Activated naive CD8-positive, alpha-beta T cell treated with anti-CD3 and anti-CD28 coated beads, Interleukin-2, amount 50 U/mL, for 24 hours (primary cell): ENCODE measurements around the gene CSNK1D.

Source experiments
- ATAC-seq: fragments of 150-1000 bp; cut with Tn5 transposase; one replicate; pipeline ENCODE4 v1.10.0; 2021
- DNase-seq: peaks from one replicate; pipeline ENCODE4 v3.0.0; 2021
- H3K27ac Mint-ChIP-seq: one replicate; pipeline ENCODE4 v1.8.0; 2021; ENCODE audit warnings: mild to moderate bottlenecking, mixed read lengths
- H3K27me3 Mint-ChIP-seq: one replicate; pipeline ENCODE4 v1.8.0; 2021; ENCODE audit warnings: mixed read lengths
- H3K36me3 Mint-ChIP-seq: one replicate; pipeline ENCODE4 v1.8.0; 2021; ENCODE audit warnings: low read depth, mixed read lengths
- H3K4me1 Mint-ChIP-seq: one replicate; pipeline ENCODE4 v1.8.0; 2021; ENCODE audit warnings: mixed read lengths
- H3K4me3 Mint-ChIP-seq: one replicate; pipeline ENCODE4 v1.8.0; 2021; ENCODE audit warnings: mild to moderate bottlenecking, moderate library complexity, mixed read lengths
- H3K9me3 Mint-ChIP-seq: one replicate; pipeline ENCODE4 v1.8.0; 2021; ENCODE audit warnings: mixed read lengths

The CSNK1D gene

DNA sequence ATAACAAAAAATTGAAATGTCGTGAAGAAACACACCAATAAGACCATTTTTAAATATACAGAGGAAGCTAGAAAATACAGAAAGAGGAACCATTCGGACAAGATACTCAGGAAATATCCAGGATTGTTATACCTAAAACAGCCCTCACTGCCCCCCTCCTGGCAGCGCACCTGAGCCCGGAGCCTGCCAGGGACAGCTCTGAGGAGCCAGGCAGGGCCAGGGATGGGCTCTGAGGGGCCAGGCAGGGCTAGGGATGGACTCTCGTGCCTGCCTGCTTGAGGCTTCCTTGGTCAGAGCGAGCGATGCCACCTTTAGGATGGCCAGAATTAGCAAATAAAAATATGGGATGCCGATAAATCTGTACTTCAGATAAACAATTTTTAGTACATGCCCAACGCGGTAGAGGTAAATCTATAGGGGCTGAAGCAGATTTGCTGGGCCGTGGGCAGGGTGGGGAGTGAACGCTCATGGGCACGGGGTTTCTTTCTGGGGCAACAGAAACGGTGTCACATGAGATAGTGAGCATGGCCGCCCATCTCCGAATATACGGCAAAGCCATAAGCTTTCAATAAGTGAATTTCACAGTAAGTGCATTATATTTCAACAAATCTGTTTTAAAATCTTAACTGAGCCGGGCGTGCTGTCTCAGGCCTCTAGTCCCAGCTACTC, 18.2 kb upstream of the CSNK1D start:
- Mint-ChIP-seq H3K36me3 (peaks cover 2% of the 10 kb centered on the region), H3K4me1 (peaks cover 42% of the 10 kb centered on the region), H3K27me3 (no peaks in the 10 kb centered on the region), H3K27ac (peak overlapping the region; percentile 71), H3K4me3 (peak overlapping the region; percentile 74), H3K9me3 (no peaks in the 10 kb centered on the region)
- DNase-seq, result no peak
- ATAC-seq, result no peak

DNA sequence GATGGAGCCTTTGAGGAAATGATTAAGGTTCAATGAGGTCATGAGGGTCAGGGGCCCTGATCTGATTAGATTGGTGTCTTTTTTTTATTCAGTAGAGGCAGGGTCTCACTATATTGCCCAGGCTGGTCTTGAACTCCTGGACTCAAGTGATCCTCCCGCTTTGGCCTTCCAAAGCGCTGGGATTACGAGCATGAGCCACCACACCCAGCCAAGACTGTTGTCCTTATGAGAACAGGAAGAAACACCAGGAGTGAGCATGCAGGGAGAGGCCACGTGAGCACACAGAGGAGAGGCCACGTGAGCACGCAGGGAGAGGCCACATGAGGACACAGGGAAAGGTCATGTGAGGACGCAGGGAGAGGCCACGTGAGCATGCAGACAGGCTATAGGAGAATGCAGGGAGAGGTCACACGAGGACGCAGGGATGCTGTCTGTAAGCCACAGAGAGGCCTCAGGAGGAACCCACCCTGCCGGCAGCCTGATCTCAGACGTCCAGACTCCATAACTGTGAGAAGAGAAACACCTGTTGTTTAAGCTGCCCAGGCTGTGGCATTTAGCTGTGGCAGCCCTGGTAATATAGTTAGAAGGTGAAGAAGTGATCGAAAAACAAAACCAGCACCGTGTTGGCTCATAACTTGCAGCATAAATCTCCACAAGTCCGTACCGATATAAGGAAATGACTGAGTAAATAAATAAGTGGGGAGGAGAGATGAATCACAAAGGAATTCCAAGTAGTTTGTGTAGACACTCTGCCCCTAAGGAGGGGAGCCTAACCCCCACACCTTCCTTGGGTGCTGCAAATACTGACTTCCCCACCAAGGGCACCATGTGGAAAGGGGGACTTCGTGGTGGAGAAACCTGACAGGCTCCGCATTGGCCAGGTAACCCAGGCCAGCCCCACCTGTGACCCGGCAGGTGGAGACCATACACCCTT, 14.6 kb upstream of the CSNK1D start:
- no peaks in the 10 kb centered on the region for H3K27me3 Mint-ChIP-seq
- H3K27ac Mint-ChIP-seq, result no peak overlapping the region
- H3K4me3 Mint-ChIP-seq, result no peak overlapping the region
- no peak for DNase-seq
- peaks cover 25% of the 10 kb centered on the region for H3K4me1 Mint-ChIP-seq
- ATAC-seq, result no peak
- no peaks in the 10 kb centered on the region for H3K9me3 Mint-ChIP-seq
- H3K36me3 Mint-ChIP-seq, result no peaks in the 10 kb centered on the region

DNA sequence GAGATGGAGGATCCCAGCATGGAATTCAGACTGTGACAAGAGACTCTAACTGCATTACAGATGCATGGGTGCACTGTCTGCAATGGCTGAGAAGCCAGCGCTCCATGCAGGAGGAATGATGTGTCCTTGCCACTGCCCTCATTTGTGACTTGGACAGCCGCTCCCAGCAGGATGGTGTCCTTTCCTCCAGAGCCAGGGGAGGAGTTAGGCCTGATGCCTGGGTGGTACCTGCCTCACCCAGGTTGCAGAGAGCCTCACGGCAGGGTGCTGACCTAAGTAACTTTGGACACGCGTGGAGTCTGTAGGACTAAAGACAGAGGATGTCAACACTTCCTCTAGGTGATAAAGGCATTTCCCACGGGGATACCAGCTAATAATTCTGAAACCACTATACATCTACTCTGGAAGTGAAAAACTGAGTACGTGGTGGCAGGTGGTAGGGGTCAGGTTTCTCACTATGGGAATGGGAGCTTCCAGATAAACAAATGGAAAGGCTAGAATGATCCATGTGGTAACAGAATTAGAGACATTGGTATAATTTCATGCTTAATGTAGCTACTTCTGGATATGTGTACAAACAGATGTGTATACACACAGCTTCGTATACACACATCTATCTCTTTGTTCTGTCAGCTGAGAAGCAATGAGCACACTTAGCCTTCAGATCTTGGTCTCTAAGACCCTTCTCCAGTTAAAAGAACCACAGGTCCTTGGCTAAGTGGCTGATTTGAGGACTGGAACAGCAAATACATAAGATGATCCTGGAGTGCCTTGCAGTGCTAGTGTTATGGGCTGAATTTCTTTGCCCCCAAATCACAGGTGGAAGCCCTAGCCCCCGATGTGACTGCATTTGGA, 13.7 kb upstream of the CSNK1D start:
- no peak overlapping the region for H3K4me3 Mint-ChIP-seq
- H3K36me3 Mint-ChIP-seq, result no peaks in the 10 kb centered on the region
- DNase-seq, result no peak
- no peak for ATAC-seq
- H3K27ac Mint-ChIP-seq, result no peak overlapping the region
- peaks cover 33% of the 10 kb centered on the region for H3K4me1 Mint-ChIP-seq
- no peaks in the 10 kb centered on the region for H3K9me3 Mint-ChIP-seq
- H3K27me3 Mint-ChIP-seq, result no peaks in the 10 kb centered on the region

DNA sequence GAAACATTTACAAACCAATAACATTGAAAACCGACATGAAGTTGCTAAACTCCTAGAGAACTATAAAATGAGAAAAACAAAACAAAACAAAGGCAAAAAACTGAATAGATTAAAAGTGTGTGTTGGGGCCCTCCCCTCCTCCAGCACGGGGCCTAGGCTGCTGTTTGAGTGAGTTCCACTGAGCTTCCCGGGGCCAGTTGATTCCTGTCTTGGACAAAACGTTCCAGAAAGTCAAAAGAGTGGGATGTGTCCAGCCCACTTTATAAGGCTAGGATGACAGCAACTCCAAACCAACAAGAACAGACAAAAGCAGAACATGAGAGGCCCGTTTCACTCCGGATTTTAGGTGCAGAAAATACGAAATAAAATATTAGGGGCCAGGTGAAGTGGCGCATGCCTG, 11.6 kb upstream of the CSNK1D start:
- H3K4me3 Mint-ChIP-seq, result no peak overlapping the region
- ATAC-seq (no peak), DNase-seq (no peak)
- H3K9me3 Mint-ChIP-seq, result no peaks in the 10 kb centered on the region
- H3K27ac Mint-ChIP-seq, result no peak overlapping the region
- no peaks in the 10 kb centered on the region for H3K36me3 Mint-ChIP-seq
- peaks cover 39% of the 10 kb centered on the region for H3K4me1 Mint-ChIP-seq
- no peaks in the 10 kb centered on the region for H3K27me3 Mint-ChIP-seq

GRCh38 chr17:82283208-82283749, 9.8 kb upstream of the CSNK1D start:
- ATAC-seq (peak; percentile 87), DNase-seq (peak; percentile 72)
- Mint-ChIP-seq H3K36me3 (no peaks in the 10 kb centered on the region), H3K4me3 (peak overlapping the region; percentile 43), H3K27me3 (no peaks in the 10 kb centered on the region), H3K27ac (peak overlapping the region; percentile 11), H3K9me3 (no peaks in the 10 kb centered on the region), H3K4me1 (peaks cover 34% of the 10 kb centered on the region)

DNA sequence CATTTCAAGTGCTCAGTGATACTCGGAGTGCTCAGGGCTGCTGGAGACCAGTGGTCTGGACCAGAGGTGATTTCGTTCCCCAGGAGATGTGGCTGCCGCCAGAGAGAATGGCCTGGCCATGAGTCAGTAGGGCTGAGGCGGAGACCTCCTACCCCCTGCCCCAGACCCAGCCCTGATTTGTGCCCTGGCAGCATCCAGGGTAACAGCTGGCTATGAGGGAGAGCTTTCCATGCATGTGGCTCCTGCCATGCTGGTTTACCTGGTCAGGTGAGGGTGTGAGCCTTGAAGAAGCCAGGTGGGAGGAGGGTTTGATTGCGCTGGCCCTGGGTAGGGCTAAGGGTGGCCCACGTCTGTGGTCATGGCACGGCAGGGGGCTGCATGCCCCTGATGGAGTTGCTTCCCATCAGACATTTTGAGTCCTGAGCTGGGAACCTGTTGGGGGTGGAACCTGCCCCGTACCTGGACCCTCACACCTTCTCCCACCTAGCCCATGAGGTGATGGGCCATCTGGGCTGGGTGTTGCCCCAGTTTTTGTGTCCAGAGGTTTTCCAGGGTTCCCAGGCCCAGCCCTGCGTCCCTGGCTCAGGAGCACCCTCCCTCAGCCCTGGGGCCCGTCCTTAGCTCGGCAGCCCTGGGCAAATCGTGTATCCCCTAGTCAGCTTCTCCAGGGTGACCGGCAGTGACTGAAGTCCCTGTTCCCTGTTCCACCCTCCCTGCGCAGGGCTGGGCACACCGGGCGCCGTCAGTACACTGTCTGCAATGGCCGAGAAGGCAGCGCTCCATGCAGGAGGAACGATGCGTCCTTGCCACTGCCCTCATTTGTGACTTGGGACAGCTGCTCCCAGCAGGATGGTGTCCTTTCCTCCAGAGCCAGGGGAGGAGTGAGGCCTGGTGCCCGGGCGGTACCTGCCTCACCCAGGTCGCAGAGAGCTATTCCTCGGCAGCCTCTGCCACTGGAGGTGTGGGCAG, 9.0 kb upstream of the CSNK1D start:
- peak overlapping the region; percentile 35 for H3K27ac Mint-ChIP-seq
- no peaks in the 10 kb centered on the region for H3K36me3 Mint-ChIP-seq

DNA sequence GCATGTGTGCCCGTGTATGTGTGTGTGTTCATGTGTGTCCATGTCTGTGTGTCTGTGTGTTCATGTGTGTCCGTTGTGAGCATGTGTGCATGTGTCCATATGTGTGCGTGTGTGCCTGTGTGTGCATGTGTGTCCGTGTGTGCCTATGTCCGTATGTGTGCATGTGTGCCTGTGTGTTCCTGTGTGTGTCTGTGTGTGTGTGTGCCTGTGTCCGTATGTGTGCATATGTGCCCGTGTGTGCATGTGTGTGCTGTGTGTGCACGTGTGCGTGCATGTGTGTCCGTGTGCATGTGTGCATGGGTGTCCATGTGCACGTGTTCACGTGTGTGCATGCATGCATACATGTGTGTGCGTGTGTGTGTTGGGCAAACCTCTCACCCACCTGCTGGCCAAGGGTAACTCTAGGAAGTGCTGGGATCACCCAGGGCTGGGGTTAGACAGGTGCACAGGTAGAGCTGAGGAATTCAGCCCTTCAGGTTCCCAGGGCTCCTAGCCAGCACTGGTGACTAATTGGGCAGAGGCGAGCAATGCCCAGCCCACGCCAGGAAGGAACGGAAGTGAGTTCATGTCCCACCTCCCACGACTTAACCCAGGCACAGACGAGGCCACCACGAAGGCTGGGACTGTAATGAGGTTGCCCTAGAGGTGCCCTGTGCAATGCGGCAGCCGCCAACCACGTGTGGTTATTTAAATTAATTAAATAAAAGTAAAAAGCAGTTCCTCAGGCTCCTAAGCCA, 8.2 kb upstream of the CSNK1D start:
- H3K4me3 Mint-ChIP-seq, result no peak overlapping the region
- DNase-seq (peak; percentile 58), ATAC-seq (peak; percentile 85)
- peak overlapping the region; percentile 35 for H3K27ac Mint-ChIP-seq
- H3K27me3 Mint-ChIP-seq, result no peaks in the 10 kb centered on the region
- no peaks in the 10 kb centered on the region for H3K9me3 Mint-ChIP-seq
- H3K36me3 Mint-ChIP-seq, result no peaks in the 10 kb centered on the region
- peaks cover 31% of the 10 kb centered on the region for H3K4me1 Mint-ChIP-seq

More for the DNA sequence above, 9.0 kb upstream of the CSNK1D start:
- Mint-ChIP-seq H3K4me1 (peaks cover 31% of the 10 kb centered on the region), H3K4me3 (no peak overlapping the region), H3K9me3 (no peaks in the 10 kb centered on the region), H3K27me3 (no peaks in the 10 kb centered on the region)
- DNase-seq (no peak), ATAC-seq (no peak)

DNA sequence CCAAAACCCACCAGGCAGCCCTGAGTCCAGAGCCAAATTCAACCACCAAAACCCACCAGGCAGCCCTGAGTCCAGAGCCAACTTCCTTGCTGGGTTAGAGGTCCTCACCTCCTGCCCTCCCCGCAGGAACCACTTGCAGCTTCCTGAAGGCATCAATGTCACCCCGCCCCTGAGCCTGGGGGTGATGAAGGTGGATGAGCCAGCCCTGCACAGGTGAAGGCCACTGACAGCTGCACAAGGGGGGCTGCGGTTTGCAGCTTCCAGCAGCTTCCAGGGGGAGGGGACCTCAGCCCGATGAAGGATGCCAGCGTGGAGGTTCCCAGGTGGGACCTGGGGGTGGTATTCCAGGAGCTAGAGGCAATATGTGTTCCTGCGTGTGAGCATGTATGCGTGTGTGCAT, 7.6 kb upstream of the CSNK1D start:
- Mint-ChIP-seq H3K36me3 (no peaks in the 10 kb centered on the region), H3K27me3 (no peaks in the 10 kb centered on the region), H3K4me3 (no peak overlapping the region), H3K9me3 (no peaks in the 10 kb centered on the region), H3K27ac (no peak overlapping the region), H3K4me1 (peaks cover 31% of the 10 kb centered on the region)
- ATAC-seq, result no peak
- no peak for DNase-seq

GRCh38 chr17:82280537-82280936, 7.0 kb upstream of the CSNK1D start:
- Mint-ChIP-seq H3K4me3 (no peak overlapping the region), H3K36me3 (no peaks in the 10 kb centered on the region), H3K4me1 (peaks cover 31% of the 10 kb centered on the region), H3K27ac (no peak overlapping the region), H3K9me3 (no peaks in the 10 kb centered on the region), H3K27me3 (no peaks in the 10 kb centered on the region)
- ATAC-seq (no peak), DNase-seq (no peak)

- Mint-ChIP-seq H3K4me1 (peaks cover 31% of the 10 kb centered on the region), H3K27me3 (no peaks in the 10 kb centered on the region), H3K9me3 (no peaks in the 10 kb centered on the region), H3K4me3 (no peak overlapping the region), H3K27ac (no peak overlapping the region), H3K36me3 (no peaks in the 10 kb centered on the region)
- ATAC-seq (no peak), DNase-seq (no peak)
Measured at GRCh38 chr17:82278786-82279391, 5.4 kb upstream of the CSNK1D start.

DNA sequence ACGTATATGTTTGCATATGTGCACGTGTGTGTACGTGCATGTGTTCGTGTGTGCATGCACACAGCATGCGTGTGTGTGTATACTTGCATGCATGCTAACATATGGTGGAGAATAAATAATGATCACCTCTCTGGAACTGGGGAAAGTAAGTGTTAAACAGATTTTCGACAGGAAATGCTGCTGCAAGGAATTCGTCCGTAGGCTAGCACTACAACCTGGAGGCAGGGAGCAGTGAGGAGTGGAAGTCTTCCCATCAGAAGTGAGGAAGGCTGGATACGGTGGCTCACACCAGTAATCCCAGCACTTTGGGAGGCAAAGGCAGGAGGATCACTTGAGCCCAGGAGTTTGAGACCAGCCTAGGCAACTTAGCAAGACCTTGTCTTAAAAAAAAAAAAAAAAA, 4.8 kb upstream of the CSNK1D start:
- H3K4me3 Mint-ChIP-seq, result no peak overlapping the region
- ATAC-seq (no peak), DNase-seq (no peak)
- no peaks in the 10 kb centered on the region for H3K36me3 Mint-ChIP-seq
- no peaks in the 10 kb centered on the region for H3K27me3 Mint-ChIP-seq
- H3K4me1 Mint-ChIP-seq, result peaks cover 27% of the 10 kb centered on the region
- H3K9me3 Mint-ChIP-seq, result no peaks in the 10 kb centered on the region
- H3K27ac Mint-ChIP-seq, result no peak overlapping the region

- peaks cover 23% of the 10 kb centered on the region for H3K4me1 Mint-ChIP-seq
- no peaks in the 10 kb centered on the region for H3K27me3 Mint-ChIP-seq
- no peak for DNase-seq
- no peak overlapping the region for H3K4me3 Mint-ChIP-seq
- no peaks in the 10 kb centered on the region for H3K9me3 Mint-ChIP-seq
- ATAC-seq, result no peak
- H3K27ac Mint-ChIP-seq, result no peak overlapping the region
- H3K36me3 Mint-ChIP-seq, result no peaks in the 10 kb centered on the region
Measured at GRCh38 chr17:82277851-82278250, 4.4 kb upstream of the CSNK1D start.

- DNase-seq, result no peak
- Mint-ChIP-seq H3K27ac (no peak overlapping the region), H3K4me3 (no peak overlapping the region), H3K36me3 (peaks cover 7% of the 10 kb centered on the region), H3K4me1 (peaks cover 22% of the 10 kb centered on the region), H3K27me3 (no peaks in the 10 kb centered on the region), H3K9me3 (no peaks in the 10 kb centered on the region)
- no peak for ATAC-seq
Measured at GRCh38 chr17:82276938-82277337, 3.4 kb upstream of the CSNK1D start.
